CMK (cell line): ENCODE measurements around the gene C16orf96.
A peak's percentile ranks its signal among the peaks of the same experiment; 100 is the strongest.

Experiments used
- DNase-seq: peaks from one replicate; pipeline ENCODE4 v3.0.0-alpha.2; 2010; ENCODE audit warnings: low read depth

The C16orf96 gene

GRCh38 chr16:4618645-4619418 is 62.7 kb downstream of the C16orf96 start:
- DNase-seq: no peak

DNA sequence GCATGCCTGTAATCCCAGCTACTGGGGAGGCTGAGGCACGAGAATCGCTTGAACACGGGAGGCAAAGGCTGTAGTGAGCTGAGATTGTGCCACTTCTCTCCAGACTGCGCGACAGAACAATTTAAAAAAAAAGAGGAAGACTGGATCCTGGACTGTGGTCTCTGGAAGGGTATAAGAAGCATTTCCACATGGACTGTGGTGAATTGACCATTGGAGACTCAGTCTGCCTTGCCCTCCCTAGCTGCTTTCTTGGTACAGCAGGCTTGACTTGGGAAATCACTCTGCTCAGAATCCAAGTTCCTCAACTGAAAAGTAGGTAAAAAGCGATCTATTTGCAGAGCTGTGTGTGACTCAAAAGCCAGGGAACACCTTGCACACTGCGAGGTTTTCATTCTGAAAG is 67.5 kb downstream of the C16orf96 start:
- no peak for DNase-seq

GRCh38 chr16:4624015-4624826 is 68.1 kb downstream of the C16orf96 start, which contains the start of gene MGRN1:
Gene MGRN1 (plus strand): TSS chr16:4624826. CDS start chr16:4624961, 135 bp downstream.
- DNase-seq: peak; percentile 80

DNA sequence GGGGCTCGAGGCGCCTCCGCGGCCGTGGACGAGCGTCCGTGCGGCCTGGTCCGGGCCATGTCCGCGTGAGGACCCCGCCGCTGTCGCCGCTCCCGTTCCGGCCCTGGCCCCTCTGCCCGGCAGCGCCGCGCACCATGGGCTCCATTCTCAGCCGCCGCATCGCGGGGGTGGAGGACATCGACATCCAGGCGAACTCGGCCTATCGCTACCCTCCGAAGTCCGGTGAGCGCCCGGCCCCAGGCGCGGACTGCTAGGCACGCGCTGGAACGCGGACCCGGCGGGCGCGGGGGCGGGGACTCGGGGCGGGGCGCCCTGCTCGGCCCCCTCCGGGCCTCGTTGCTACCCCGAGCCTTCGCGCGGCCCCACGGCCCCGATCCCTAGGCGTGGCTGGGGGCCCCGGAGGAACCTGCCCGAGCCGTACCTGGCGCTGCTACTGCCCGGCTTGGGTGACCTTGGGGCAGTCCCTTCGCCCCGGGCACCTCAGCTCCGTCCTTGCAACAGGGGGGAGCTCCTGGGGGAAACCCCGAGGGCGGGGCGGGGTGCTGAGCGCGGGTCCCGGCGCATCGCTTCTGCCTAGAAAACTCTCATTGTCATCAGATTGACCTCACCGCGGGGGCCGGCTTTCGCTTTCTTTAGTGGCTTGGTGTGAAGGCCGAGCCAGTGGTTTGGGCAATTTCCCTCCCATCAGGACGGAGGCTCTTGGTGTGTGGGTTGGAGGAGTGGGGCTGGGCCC is 68.9 kb downstream of the C16orf96 start:
- no peak for DNase-seq

- no peak for DNase-seq
Observed at GRCh38 chr16:4625560-4626159, 69.5 kb downstream of the C16orf96 start.

DNA sequence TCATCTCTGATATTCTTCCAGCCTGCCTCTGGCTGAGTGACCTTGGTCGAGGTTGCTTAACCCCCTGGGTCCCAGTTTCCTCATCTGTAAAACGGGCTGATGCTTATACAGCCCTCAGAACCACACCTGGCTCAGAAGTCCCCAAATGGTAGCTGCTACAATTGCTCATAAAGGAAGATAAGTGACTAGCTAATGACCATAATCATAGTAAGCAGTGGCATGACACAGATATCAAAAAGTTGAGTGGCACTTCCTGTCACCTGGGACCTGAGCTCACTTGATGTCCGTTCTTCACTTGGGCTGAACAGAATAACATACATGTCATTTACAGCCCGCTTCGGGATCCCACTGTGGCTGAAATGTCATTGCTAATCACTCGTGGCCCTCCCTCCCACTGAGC is 70.3 kb downstream of the C16orf96 start:
- DNase-seq: no peak

DNA sequence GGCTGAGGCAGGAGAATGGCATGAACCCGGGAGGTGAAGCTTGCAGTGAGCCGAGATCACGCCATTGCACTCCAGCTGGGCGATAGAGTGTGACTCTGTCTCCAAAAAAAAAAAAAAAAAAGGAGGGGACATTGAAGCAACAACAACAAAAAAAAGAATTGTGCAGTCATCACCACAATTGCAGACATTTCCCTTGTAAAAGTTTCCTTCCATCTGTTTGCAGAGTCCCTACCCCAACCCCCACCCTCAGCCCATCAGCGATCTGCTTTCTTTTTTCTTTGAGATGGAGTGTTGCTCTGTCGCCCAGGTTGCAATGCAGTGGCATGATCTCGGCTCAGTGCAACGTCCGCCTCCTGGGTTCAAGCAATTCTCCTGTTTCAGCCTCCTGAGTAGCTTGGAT is 72.1 kb downstream of the C16orf96 start:
- no peak for DNase-seq

GRCh38 chr16:4631444-4631843 is 75.3 kb downstream of the C16orf96 start:
- DNase-seq: no peak

GRCh38 chr16:4633910-4634635 is 77.9 kb downstream of the C16orf96 start:
- no peak for DNase-seq

DNA sequence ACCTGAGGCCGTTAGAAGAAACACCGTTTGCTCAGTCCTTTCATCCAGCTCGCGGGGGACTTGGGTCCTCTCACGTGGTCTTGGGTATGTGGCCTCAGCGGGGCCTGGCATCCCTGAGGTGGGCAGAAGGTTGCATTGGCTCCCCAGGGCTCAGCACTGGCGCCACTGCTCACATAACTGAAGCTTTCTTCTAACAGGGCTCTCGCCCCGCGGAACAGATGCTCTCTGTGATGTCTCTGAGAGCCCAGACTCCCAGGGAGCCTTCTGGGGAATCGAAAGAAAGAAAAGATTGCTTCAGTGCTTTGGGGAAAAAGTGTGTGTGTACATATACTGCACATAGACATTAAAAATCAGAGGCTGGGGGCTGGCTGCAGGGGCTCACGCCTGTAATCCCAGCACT is 78.6 kb downstream of the C16orf96 start:
- no peak for DNase-seq

DNA sequence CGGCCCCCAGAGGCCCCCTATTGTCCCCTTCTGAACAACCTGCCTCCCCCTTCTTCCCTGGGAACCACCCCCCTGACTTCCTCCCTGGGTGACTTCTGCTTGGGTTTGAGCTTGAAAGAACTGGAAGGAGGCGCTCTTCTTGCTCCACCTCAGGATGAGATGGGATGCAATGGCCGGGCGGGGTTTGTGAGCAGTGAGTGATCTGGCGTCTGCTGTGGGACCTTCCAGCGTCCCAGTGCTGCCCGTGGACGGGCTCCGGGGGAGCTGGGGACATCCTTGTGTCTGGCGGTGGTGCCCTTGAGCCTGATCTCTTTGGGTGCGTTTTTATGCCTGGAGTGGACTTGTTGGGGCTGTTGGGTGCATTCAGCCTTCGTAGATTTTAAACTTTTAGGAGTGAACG is 80.1 kb downstream of the C16orf96 start:
- no peak for DNase-seq

- DNase-seq: no peak
Observed at GRCh38 chr16:4637501-4638166, 81.5 kb downstream of the C16orf96 start.

GRCh38 chr16:4639899-4640509 is 83.9 kb downstream of the C16orf96 start:
- no peak for DNase-seq

- DNase-seq: no peak
Observed at GRCh38 chr16:4640572-4641305, 84.6 kb downstream of the C16orf96 start.

DNA sequence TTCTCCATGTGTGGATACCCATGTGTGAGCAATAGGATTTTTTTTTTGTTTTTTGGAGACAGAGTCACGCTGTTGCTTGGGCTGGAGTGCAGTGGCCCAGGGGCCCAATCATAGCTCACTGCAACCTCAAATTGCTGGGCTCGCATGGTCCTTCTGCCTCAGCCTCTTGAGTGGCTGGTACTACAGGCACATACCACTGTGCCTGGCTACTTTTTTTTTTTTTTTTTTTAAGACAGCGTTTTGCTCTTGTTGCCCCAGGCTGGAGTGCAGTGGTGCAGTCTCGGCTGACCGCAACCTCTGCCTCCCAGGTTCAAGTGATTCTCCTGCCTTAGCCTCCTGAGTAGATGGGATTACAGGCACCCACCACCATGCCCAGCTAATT is 85.2 kb downstream of the C16orf96 start:
- no peak for DNase-seq

- DNase-seq: no peak
Observed at GRCh38 chr16:4641895-4642294, 85.8 kb downstream of the C16orf96 start.

- DNase-seq: no peak
Observed at GRCh38 chr16:4646773-4647643, 90.9 kb downstream of the C16orf96 start.

GRCh38 chr16:4647644-4647980 is 91.5 kb downstream of the C16orf96 start:
- DNase-seq: no peak

- DNase-seq: no peak
Observed at GRCh38 chr16:4648917-4649316, 92.8 kb downstream of the C16orf96 start.
